Brain pericyte (primary cell): Measurements from ENCODE around the gene ALOX5.
"Not testable (repeated sequence)": the region's sequence is repeated elsewhere in the genome, so short reads cannot be mapped to it uniquely, and the experiment has no call there.

Experiments
- DNase-seq: peaks from one replicate; pipeline ENCODE4 v3.0.0-alpha.2; 2012; ENCODE audit warnings: low read depth, low spot score

Gene ALOX5

DNA sequence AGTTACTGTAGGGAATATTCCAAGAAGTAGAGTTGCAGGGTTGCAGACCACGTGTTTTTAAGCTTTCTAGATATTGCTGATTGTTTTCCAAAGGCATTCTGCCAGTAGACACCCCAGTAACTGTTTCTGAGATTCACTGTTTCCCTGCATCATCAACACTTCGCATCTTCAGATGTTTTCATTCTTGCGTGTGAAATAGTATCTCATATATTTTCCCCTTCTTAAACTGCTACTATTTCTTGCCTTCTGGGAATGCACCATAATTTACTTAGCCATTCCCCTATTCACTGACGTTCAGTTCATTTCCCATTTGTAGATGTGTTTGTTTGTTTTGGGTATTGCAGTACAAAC lies 30.7 kb downstream of the ALOX5 start:
- DNase-seq: no peak

DNA sequence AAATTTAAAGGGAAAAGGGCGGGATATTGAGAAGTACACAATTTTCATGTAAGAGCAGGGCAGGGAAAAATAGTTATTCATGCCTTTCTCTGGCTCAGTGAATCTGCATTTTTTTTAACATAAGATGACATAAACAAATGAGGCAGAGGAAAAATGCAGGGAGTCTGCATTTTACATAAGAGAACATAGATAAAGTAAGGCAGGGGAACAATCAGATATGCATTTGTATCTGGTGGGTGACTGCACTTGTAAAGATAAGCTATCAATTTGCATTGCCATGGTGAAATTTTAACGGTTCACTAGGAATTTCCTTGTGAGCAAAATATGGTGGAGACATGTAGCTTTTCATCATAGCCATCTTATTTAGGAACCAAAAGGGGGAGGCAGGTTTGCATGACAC lies 33.5 kb downstream of the ALOX5 start:
- no peak for DNase-seq

DNA sequence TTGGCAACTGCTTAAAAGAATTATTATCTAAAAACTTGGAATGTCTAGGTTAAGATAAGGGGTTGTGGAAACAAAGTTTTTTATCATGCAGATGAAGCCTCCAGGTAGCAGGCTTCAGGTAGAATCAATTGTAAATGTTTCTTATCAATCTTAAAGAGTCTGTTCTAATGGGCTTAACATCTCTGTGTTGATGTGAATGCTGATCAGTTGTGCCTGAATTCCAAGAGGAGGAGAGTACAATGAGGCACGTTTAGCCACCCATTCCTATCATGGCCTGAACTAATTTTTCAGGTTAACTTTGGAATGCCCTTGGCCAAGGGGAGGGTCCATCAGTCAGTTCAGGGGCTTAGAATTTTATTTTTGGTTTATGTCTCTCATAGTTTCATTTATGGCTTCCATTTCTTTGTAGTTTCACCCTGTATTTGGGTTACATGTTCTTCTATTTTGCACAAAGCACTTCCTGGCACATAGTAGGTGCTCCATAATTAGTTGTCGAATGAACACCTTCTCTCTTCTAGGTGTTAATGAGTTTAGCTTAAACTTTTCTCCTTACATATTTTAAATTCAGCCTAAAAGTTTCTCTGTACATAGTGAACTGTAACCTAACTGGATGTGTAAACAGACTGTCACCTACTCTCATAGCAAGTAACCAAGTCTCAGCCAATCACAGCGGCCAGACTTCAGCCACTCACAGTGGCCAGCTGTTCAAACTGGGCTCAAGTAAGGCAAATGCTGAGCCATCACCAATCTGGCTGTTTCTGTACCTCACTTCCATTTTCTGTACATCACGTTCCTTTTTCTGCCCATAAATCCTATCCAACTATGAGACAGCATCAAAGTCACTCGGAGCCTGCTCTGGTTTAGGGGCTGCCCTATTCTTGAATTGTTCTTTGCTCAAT lies 34.7 kb downstream of the ALOX5 start:
- no peak for DNase-seq

GRCh38 chr10:45409347-45409746 lies 35.3 kb downstream of the ALOX5 start:
- DNase-seq: not testable (repeated sequence)

DNA sequence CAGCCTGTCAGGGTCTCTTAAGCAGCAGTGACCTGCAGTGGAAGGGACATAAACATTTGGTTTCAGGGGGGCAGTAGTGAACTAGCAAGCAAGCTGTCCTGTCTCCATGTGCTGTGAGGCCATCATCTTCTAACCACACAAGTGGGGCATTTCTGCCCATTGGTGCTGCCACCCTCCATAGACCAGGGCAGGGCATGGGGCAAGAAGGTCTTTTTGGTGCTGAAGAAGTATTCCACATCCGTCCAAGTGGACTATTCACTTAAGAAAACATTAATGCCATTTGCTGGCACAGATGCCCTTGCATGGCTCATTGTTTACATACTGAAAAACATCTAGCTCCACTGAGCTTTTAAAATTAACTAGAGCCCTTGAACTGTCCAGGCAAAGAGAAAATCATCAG lies 35.8 kb downstream of the ALOX5 start:
- no peak for DNase-seq

DNA sequence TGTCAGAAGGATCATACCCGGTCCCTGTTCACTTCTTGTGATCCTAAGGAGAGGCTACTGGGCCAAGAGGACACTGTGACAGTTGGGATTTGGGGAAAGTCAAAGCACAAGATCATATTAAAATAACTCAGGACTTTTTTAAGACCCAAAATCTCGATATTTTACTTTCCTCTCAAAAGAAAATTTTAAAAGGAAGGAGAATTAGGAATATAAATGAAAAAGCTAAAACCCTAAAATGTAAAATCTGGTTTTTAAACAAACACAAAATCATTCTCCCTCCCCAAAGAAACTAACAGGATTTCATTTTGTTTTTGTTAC lies 36.4 kb downstream of the ALOX5 start:
- no peak for DNase-seq

DNA sequence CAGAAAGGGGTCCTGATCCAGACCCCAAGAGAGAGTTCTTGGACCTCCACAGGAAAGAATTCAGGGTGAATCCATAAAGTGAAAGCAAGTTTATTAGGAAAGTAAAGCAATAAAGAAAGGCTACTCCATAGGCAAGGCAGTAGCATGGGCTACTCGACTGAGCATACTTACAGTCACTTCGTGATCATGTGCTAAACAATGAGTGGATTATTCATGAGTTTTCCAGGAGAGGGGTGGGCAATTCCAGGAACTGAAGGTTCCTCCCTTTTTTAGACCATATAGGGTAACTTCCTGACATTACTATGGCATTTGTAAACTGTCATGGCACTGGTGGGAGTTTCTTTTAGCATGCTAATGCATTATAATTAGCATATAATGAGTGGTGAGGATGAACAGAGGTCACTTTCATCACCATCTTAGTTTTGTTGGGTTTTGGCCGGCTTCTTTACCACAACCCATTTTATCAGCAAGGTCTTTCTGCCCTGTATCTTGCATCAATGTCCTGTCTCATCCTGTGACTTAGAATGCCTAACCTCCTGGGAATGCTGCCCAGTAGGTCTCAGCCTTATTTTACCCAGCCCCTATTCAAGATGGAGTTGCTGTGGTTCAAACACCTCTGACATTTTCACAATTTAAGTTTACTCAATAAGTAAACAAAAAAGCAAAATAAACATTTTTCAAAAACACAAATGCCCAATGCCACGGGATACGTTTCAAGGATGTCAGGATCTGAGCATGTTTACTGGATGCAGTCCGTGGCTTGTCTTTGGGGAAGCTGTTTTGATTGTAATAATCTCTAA lies 37.0 kb downstream of the ALOX5 start:
- no peak for DNase-seq

GRCh38 chr10:45411607-45411940 lies 37.6 kb downstream of the ALOX5 start:
- DNase-seq: no peak

DNA sequence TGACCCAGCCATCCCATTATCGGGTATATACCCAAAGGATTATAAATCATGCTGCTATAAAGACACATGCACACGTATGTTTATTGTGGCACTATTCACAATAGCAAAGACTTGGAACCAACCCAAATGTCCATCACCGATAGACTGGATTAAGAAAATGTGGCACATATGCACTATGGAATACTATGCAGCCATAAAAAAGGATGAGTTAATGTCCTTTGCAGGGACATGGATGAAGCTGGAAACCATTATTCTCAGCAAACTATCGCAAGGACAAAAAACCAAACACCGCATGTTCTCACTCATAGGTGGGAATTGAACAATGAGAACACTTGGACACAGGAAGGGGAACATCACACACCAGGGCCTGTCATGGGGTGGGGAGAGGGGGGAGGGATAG lies 41.0 kb downstream of the ALOX5 start:
- DNase-seq: not testable (repeated sequence)

DNA sequence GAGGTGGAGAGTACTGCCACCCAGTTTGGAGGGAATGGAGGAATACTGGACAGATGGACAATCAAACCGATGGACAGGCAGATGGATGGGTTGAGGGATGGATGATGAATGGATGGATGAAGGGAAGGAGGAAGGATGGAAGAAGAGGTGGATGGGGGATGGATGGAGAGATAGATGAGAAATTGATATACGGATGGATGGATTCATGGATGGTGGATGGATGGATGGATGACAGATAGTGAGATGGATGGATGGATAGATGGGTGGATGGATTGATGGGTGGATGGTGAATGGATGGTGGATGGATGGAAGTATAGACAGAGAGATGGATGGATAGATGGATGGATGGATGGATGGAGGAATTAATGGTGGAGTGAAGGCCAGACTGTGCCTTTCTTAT lies 42.6 kb downstream of the ALOX5 start:
- no peak for DNase-seq

GRCh38 chr10:45417746-45418145 lies 43.7 kb downstream of the ALOX5 start:
- no peak for DNase-seq

DNA sequence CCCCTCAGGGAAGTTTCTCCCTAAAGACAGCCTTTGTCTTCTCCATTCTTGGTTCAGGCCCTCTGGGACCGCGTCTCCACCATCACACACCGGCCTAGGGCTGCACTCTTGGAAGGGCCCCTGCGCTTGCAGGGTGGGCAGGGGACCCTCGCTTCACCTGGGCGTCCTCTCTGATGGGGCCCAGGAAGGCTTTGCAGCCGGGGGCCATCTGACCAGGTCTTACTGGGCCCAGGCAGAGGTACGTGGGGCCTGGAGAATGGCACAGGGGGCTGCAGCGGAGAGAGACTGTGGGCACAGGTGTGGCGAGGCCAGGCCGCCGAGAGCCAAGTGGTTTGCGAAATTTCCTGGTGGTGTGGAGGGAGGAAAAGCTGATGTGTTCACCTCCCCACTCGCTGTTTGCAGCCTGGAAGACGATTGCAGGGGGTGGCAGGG lies 44.4 kb downstream of the ALOX5 start:
- DNase-seq: no peak

- no peak for DNase-seq
Measured at GRCh38 chr10:45418849-45419675, 45.0 kb downstream of the ALOX5 start.

DNA sequence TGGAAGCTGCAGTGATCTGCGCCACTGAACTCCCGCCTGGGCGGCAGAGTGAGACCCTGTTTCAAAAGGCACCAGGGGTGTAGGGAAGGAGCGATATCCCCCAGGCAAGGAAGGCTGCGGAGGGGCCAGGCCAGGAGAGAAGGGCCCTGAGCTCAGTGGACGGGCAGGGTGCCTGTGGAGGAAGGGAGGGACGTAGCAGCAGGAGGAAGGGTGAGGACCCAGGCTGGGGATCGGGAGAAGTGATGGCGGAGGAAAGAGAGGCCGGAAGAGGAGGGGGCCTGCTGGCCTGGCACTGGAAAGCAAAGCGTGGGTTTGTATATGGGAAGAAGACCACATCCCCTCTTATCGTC lies 45.6 kb downstream of the ALOX5 start:
- DNase-seq: no peak

- no peak for DNase-seq
Measured at GRCh38 chr10:45420453-45421192, 46.6 kb downstream of the ALOX5 start.

DNA sequence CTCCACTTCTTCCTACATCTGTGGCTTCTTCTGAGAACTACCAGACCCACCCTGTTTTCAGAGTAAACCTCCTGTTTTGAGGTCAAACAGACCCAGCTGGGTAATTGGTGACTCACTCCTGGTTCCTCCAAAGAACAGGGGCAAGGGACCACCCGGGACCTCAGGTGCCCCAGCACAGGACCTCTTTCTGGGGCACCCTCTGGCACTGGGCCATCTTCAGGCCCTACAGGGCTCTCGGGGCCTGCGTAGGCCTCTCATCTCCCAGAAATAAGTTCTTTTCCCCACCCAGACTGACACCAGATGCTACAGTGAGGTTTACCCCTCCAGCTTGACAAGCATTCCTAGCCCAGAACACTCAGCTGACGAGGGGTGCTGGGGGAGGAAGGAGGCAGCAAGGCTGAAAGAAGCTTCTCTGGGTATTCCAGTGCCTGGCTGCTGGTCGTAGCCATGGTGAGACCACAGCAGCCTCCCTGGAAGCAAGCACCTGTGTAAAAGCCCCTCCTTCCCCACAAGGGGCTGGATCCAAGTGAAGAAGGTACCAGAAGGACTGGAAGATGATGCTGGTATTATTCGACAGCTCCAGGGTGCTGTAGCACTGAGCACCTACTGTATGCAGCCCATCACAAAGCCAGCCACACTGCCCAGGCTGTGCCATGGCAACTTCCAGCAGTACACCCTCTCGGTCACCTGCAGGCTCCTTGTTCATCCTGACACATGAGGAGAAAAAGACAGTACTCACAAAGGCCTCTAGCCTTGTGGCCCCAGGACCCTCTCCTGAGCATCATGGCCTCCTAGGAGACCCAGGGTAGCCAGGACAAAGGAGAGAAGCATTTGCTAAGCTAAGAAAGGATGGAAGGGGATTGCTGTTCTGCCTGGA lies 47.4 kb downstream of the ALOX5 start:
- DNase-seq: no peak

GRCh38 chr10:45422207-45422865 lies 48.3 kb downstream of the ALOX5 start:
- no peak for DNase-seq

GRCh38 chr10:45422866-45423659 lies 49.0 kb downstream of the ALOX5 start:
- no peak for DNase-seq

DNA sequence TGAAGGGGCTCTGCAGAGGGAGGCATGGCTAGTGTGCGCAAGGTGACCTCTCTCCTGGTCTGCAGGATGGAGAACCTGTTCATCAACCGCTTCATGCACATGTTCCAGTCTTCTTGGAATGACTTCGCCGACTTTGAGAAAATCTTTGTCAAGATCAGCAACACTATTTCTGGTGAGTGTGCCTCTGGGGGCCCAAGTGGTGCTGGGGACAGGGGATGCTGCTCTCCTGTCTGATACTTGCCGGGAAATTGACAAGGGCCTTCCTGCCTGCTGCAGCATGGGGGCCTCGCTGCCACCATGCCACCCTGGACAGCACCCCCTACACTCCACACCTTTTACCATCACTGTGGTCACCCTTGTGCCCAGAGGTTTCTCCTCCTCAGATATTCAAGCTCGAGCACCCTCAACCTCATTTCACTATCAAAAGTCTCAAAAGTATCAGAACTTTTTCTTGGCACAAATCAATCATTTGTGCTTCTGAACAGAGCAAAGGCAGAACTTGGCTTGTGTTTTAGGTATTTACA lies 50.0 kb downstream of the ALOX5 start:
- no peak for DNase-seq
